Kidney (tissue), 14 donors: ENCODE results near the gene PPP1R16B. TPM values are rescaled to one million over a fixed set of nuclear protein-coding genes. Genes with fewer than 3 reads are reported as not detected.

Experiments used
- DNase-seq, 5 donors: peaks; one replicate each; pipeline ENCODE4 v3.0.0-alpha.2; 2013 to 2020
- FAIRE-seq: peaks from 2 replicates; lab custom pipeline; 2012; peaks lifted over from hg19 to GRCh38; lab: Jason Lieb, UNC
- H3K27ac ChIP-seq, 2 donors: one replicate each; pipeline ENCODE4 v1.7.0; 2013; ENCODE audit warnings: low read depth in 2 of 2, low read length in 2 of 2, inconsistent platforms in 1 of 2
- H3K27me3 ChIP-seq: one replicate; pipeline ENCODE4 v1.7.1; 2013; ENCODE audit warnings: low read length, inconsistent platforms; ENCODE audit not compliant: control insufficient read depth, insufficient read depth
- H3K36me3 ChIP-seq, 3 donors: one replicate each; pipeline versions ENCODE4 v1.7.0 to v1.7.1; 2013; ENCODE audit warnings: low read length in 3 of 3, control low read depth in 1 of 3, inconsistent platforms in 1 of 3; ENCODE audit not compliant: insufficient read depth in 3 of 3, control insufficient read depth in 2 of 3
- H3K4me1 ChIP-seq, 3 donors: one replicate each; pipeline versions ENCODE4 v1.7.0 to v1.7.1; 2013; ENCODE audit warnings: low read length in 3 of 3, inconsistent platforms in 1 of 3, low read depth in 1 of 3; ENCODE audit not compliant: control insufficient read depth in 2 of 3, insufficient read depth in 2 of 3
- H3K4me3 ChIP-seq, 3 donors: one replicate each; pipeline versions ENCODE4 v1.7.0 to v1.8.1; 2013; ENCODE audit warnings: low read length in 3 of 3, control low read depth in 1 of 3, inconsistent platforms in 1 of 3
- H3K9ac ChIP-seq, 3 donors: one replicate each; pipeline versions ENCODE4 v1.7.0 to v1.7.1; 2013; ENCODE audit warnings: low read length in 3 of 3, control low read depth in 1 of 3, inconsistent platforms in 1 of 3
- H3K9me3 ChIP-seq, 3 donors: one replicate each; pipeline versions ENCODE4 v1.7.0 to v1.7.1; 2013; ENCODE audit warnings: low read length in 3 of 3, control low read depth in 1 of 3, inconsistent platforms in 1 of 3; ENCODE audit not compliant: control insufficient read depth in 2 of 3, insufficient read depth in 1 of 3
- intact Hi-C: fragments of 100-400 bp; cut with DNase I; formaldehyde crosslinking; loops from one replicate; pipeline ENCODE4 v1.11.1; 2022
- polyA plus RNA-seq: library from polyadenylated mRNA; stranded (reverse); fragments of 350-450 nt; fragmentation: Illumina TruSeq; extraction: RNeasy Lipid Tissue Mini Kit (QIAGEN cat#74804); gene quantifications from one replicate; pipeline ENCODE4 v1.2.3, GENCODE V29; 2014; ENCODE audit warnings: low read depth, low replicate concordance; ENCODE audit not compliant: insufficient read depth
- total RNA-seq: library from RNA; stranded (reverse); fragmentation: NEBNext Ultra II Directional; extraction: Animal tissue kit (Norgen Biotek cat#: 25700); gene quantifications from one replicate; pipeline ENCODE4 v1.2.1, GENCODE V29; 2021
- TF ChIP-seq, protein P1 (sequence below): IDR thresholded peaks from 3 replicates; pipeline ENCODE4 v1.5.1; 2012; ENCODE audit warnings: mild to moderate bottlenecking, moderate library complexity, borderline replicate concordance; ENCODE audit not compliant: insufficient read depth; ENCODE audit errors: extremely low read depth
- donor health status: control.
- donor health status: control.
- donor health status: control.
- donor health status: control.
- donor health status: control.
- donor health status: DM: yes; HTN: yes; CAD: no.
- donor health status: Normal renal cell carcinoma (clear cell type).

PPP1R16B gene
- total and polyA plus RNA-seq, 2 donors from 2014 or later: 11.5 to 29.4 TPM

- TF ChIP-seq, protein P1, sequence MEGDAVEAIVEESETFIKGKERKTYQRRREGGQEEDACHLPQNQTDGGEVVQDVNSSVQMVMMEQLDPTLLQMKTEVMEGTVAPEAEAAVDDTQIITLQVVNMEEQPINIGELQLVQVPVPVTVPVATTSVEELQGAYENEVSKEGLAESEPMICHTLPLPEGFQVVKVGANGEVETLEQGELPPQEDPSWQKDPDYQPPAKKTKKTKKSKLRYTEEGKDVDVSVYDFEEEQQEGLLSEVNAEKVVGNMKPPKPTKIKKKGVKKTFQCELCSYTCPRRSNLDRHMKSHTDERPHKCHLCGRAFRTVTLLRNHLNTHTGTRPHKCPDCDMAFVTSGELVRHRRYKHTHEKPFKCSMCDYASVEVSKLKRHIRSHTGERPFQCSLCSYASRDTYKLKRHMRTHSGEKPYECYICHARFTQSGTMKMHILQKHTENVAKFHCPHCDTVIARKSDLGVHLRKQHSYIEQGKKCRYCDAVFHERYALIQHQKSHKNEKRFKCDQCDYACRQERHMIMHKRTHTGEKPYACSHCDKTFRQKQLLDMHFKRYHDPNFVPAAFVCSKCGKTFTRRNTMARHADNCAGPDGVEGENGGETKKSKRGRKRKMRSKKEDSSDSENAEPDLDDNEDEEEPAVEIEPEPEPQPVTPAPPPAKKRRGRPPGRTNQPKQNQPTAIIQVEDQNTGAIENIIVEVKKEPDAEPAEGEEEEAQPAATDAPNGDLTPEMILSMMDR: no peak
- no peak overlapping the region for H3K4me3 ChIP-seq
- no peak overlapping the region for H3K9ac ChIP-seq
- no peak for FAIRE-seq
- H3K9me3 ChIP-seq: no peaks in the 10 kb centered on the region
- H3K4me1 ChIP-seq: peaks cover 0 to 5% (median 0%) of the 10 kb centered on the region in 3 donors
- no peaks in the 10 kb centered on the region for H3K27me3 ChIP-seq
- intact Hi-C loops: no loop called here
- no peak overlapping the region for H3K27ac ChIP-seq
- no peaks in the 10 kb centered on the region for H3K36me3 ChIP-seq
- DNase-seq: no peak
Measured at GRCh38 chr20:38939686-38940085, 134.2 kb downstream of the PPP1R16B start.

DNA sequence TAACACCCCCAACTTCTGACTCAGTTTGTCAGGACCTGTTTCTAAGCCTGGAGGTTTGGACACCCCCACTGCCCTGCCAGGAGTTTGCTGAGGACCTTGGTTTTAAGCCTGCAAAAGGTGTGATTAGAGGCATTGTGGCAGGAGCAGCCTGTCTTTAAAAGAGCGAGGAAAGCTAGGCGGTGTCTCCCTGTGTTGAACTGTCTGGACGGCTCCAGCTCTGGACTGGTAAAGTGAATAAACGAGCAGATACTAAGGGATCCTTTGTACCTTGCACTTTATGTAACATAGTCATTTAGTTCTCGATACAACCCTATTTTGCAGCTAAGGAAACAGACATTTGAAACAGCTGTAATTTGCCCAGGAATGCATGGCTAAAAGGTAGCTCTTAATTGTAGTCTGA, 135.1 kb downstream of the PPP1R16B start:
- Histone ChIP-seq H3K36me3 (no peaks in the 10 kb centered on the region), H3K9me3 (no peaks in the 10 kb centered on the region), H3K27ac (no peak overlapping the region), H3K9ac (no peak overlapping the region), H3K4me1 (peaks cover 0 to 5% (median 0%) of the 10 kb centered on the region in 3 donors), H3K4me3 (no peak overlapping the region), H3K27me3 (no peaks in the 10 kb centered on the region)
- FAIRE-seq (no peak), DNase-seq (no peak)
- intact Hi-C loops: no loop called here
- TF ChIP-seq, protein P1: no peak

DNA sequence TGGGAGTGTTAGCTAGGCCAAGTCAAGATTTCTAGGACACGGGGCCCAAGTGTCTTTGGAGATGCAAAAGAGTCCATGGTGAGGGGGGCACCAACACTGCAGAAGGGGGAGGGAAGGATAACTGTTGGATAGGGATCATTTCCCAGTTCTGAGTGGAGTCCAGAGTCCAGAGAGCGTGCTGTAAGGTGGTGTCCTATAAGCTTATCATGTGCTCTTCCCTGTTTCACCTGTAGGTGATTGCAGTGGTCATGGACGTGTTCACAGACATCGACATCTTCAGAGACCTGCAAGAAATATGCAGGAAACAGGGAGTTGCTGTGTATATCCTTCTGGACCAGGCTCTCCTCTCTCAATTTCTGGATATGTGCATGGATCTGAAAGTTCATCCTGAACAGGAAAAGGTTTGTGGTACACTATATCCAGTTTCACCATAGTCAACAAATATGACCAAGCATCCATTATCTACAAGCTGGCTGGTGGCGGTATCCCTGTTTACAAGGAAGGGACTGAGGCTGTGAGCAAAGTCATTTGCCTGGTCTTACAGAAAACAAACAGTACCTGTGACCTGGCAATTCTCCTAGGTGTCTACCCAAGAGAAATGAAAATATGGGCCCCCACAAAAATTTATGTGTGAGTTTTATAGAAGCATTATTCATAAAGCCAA, 136.4 kb downstream of the PPP1R16B start:
- Histone ChIP-seq H3K27ac (no peak overlapping the region), H3K4me1 (peaks cover 0 to 5% (median 0%) of the 10 kb centered on the region in 3 donors), H3K4me3 (no peak overlapping the region), H3K9me3 (no peaks in the 10 kb centered on the region), H3K9ac (no peak overlapping the region), H3K27me3 (no peaks in the 10 kb centered on the region), H3K36me3 (no peaks in the 10 kb centered on the region)
- no peak for FAIRE-seq
- TF ChIP-seq, protein P1: no peak
- no peak for DNase-seq
- intact Hi-C loops: no loop called here
